PC-3 (cell line): ENCODE measurements around the gene BGLAP.

Experiments used
- CTCF ChIP-seq: fragments of 300-600 bp; sonication (generic); conservative IDR thresholded peaks from 2 replicates; pipeline ENCODE4 v1.5.1; 2017; ENCODE audit warnings: antibody characterized with exemption, low read depth, mild to moderate bottlenecking, low read length
- EZH2 ChIP-seq: fragments of 300-600 bp; sonication (generic); IDR thresholded peaks from one replicate; pipeline ENCODE4 v1.6.1; 2017; ENCODE audit warnings: antibody characterized with exemption, mild to moderate bottlenecking, low read length; ENCODE audit not compliant: unreplicated experiment
- EZH2phosphoT487 ChIP-seq: fragments of 300-600 bp; sonication (generic); IDR thresholded peaks from 2 replicates; pipeline ENCODE4 v1.6.1; 2018; ENCODE audit warnings: mild to moderate bottlenecking, antibody characterized with exemption, low read length, borderline replicate concordance

GRCh38 chr1:156276532-156276931 is 34.5 kb downstream of the BGLAP start:
- TF ChIP-seq CTCF (no peak), EZH2 (no peak), EZH2phosphoT487 (no peak)
